Endothelial cell of umbilical vein (primary cell): ENCODE data around the gene UNC119. TPM values are rescaled to one million over a fixed set of nuclear protein-coding genes. Genes with fewer than 3 reads are reported as not detected.
A peak's percentile ranks its signal among the peaks of the same experiment; 100 is the strongest.

Experiments
- BruUV-seq: library from RNA; stranded (reverse); fragments of 400-500 nt; replicated peaks from 2 replicates; lab custom pipeline; 2021; lab: Mats Ljungman, UMichigan
- CTCF ChIA-PET: fragments of 300-600, 350-600 bp; sonication (Branson Sonifier 250); formaldehyde crosslinking; loops from one replicate; lab custom pipeline; 2021; ENCODE audit warnings: antibody characterized with exemption, inconsistent platforms; lab: Charles Lee
- POLR2A ChIA-PET: fragments of 300-600, 350-600 bp; sonication (Branson Sonifier 250); formaldehyde crosslinking; loops from one replicate; lab custom pipeline; 2021; ENCODE audit warnings: antibody characterized with exemption, inconsistent platforms; lab: Charles Lee
- DNase-seq: peaks from one replicate; pipeline ENCODE4 v3.0.0-alpha.2; 2011; ENCODE audit warnings: low read depth, low spot score
- FAIRE-seq: peaks from 2 replicates; lab custom pipeline; 2011; peaks lifted over from hg19 to GRCh38; lab: Jason Lieb, UNC
- H2AFZ ChIP-seq: 2 replicates; pipeline ENCODE4 v1.6.0; 2012; ENCODE audit warnings: low read depth, low read length, control low read depth, inconsistent platforms
- H3K27ac ChIP-seq: 2 replicates; pipeline ENCODE4 v1.5.1; 2011; ENCODE audit warnings: low read depth, mild to moderate bottlenecking, control low read depth, low read length, moderate library complexity; ENCODE audit not compliant: insufficient read depth
- H3K27me3 ChIP-seq, 2 experiments: 2 replicates each; pipeline versions ENCODE4 v1.6.0 to v1.6.1; 2011; ENCODE audit warnings: low read length in 2 of 2, mixed read lengths in 1 of 2; ENCODE audit not compliant: control insufficient read depth in 2 of 2, insufficient read depth in 2 of 2
- H3K36me3 ChIP-seq, 2 experiments: 2 replicates in 1 of 2; 3 replicates in 1 of 2; pipeline ENCODE4 v1.5.1; 2011; ENCODE audit warnings: low read length in 2 of 2, mild to moderate bottlenecking in 1 of 2, moderate library complexity in 1 of 2; ENCODE audit not compliant: control insufficient read depth in 2 of 2, insufficient read depth in 2 of 2; ENCODE audit errors: extremely low read depth in 1 of 2
- H3K4me1 ChIP-seq: 3 replicates; pipeline ENCODE4 v1.5.1; 2011; ENCODE audit warnings: mild to moderate bottlenecking, low read length; ENCODE audit not compliant: control insufficient read depth, insufficient read depth; ENCODE audit errors: extremely low read depth
- H3K4me2 ChIP-seq: 2 replicates; pipeline ENCODE4 v1.6.1; 2011; ENCODE audit warnings: low read length, control low read depth, mixed read lengths; ENCODE audit not compliant: insufficient read depth
- H3K4me3 ChIP-seq, 3 experiments: fragments of 200-600 bp in 1 of 3; sonication (generic), shearing (Covaris generic) in 1 of 3; replicated peaks in 1 of 3; 2 replicates each; pipeline ENCODE4 v1.5.1; 2011 to 2016; ENCODE audit warnings: control low read depth in 3 of 3, low read length in 3 of 3, mild to moderate bottlenecking in 2 of 3, inconsistent platforms in 1 of 3, low read depth in 1 of 3, moderate library complexity in 1 of 3; ENCODE audit not compliant: insufficient read depth in 1 of 3
- H3K79me2 ChIP-seq: 2 replicates; pipeline ENCODE4 v1.6.0; 2012; ENCODE audit warnings: low read length, inconsistent platforms; ENCODE audit not compliant: control insufficient read depth, insufficient read depth
- H3K9ac ChIP-seq: replicated peaks from 2 replicates; pipeline ENCODE3; 2011; ENCODE audit warnings: low read length, control low read depth; ENCODE audit not compliant: insufficient read depth; ENCODE audit errors: extremely low read depth
- H3K9me1 ChIP-seq: replicated peaks from 3 replicates; pipeline ENCODE4 v1.6.0; 2011; ENCODE audit warnings: mild to moderate bottlenecking, low read length; ENCODE audit not compliant: control insufficient read depth, insufficient read depth; ENCODE audit errors: extremely low read depth
- H3K9me3 ChIP-seq: replicated peaks from 2 replicates; pipeline ENCODE4 v1.5.1; 2012; ENCODE audit warnings: low read length, inconsistent platforms; ENCODE audit not compliant: control insufficient read depth, insufficient read depth
- H4K20me1 ChIP-seq: replicated peaks from 2 replicates; pipeline ENCODE3; 2011; ENCODE audit warnings: mild to moderate bottlenecking, low read length; ENCODE audit not compliant: control insufficient read depth, insufficient read depth; ENCODE audit errors: extremely low read depth
- CTCF ChIP-seq, 2 donors: IDR thresholded peaks; 1 replicate in 1 of 2; 2 replicates in 1 of 2; pipeline ENCODE4 v1.5.1; 2011; ENCODE audit warnings: low read length in 2 of 2, mild to moderate bottlenecking in 2 of 2, moderate library complexity in 2 of 2, control low read depth in 1 of 2, inconsistent platforms in 1 of 2, low read depth in 1 of 2; ENCODE audit not compliant: insufficient read depth in 1 of 2; ENCODE audit errors: extremely low read depth in 1 of 2
- EZH2 ChIP-seq: IDR thresholded peaks from 2 replicates; pipeline ENCODE4 v1.6.1; 2012; ENCODE audit warnings: borderline replicate concordance, low read depth, mild to moderate bottlenecking, moderate library complexity, low read length, inconsistent platforms; ENCODE audit not compliant: severe bottlenecking
- FOS ChIP-seq: IDR thresholded peaks from 2 replicates; pipeline ENCODE4 v1.6.1; 2011; ENCODE audit warnings: mild to moderate bottlenecking, low read length, moderate library complexity, borderline replicate concordance; ENCODE audit not compliant: insufficient read depth
- GATA2 ChIP-seq: IDR thresholded peaks from 2 replicates; pipeline ENCODE4 v1.7.0; 2011; ENCODE audit warnings: low read depth, mild to moderate bottlenecking, moderate library complexity, mixed read lengths, low read length; ENCODE audit not compliant: insufficient read length, insufficient read depth
- JUN ChIP-seq: IDR thresholded peaks from 2 replicates; pipeline ENCODE4 v1.6.1; 2011; ENCODE audit warnings: borderline replicate concordance, low read depth; ENCODE audit not compliant: insufficient read length, insufficient read depth
- MAX ChIP-seq: IDR thresholded peaks from 2 replicates; pipeline ENCODE4 v1.6.1; 2011; ENCODE audit not compliant: insufficient read depth, insufficient read length
- MYC ChIP-seq: IDR thresholded peaks from one replicate; pipeline ENCODE4 v1.6.1; 2011; ENCODE audit warnings: mild to moderate bottlenecking, low read depth, low read length
- POLR2A ChIP-seq: IDR thresholded peaks from 2 replicates; pipeline ENCODE4 v1.6.1; 2012; ENCODE audit warnings: low read depth, mild to moderate bottlenecking, control low read depth, low read length
- POLR2AphosphoS5 ChIP-seq: IDR thresholded peaks from 2 replicates; pipeline ENCODE4 v1.6.1; 2012; ENCODE audit warnings: low read depth, mild to moderate bottlenecking, control low read depth, low read length, moderate library complexity; ENCODE audit not compliant: insufficient read depth
- dilution Hi-C: fragments of 300-500 bp; cut with MboI; formaldehyde crosslinking; loops from one replicate; pipeline ENCODE4 v1.15.0; 2019; ENCODE audit warnings: low sequenced_read_pairs; ENCODE audit not compliant: extremely low pct_ligation_motif_present
- intact Hi-C: fragments of 100-400 bp; cut with micrococcal nuclease; formaldehyde crosslinking; loops from one replicate; pipeline ENCODE4 v1.10.0; 2022
- polyA plus RNA-seq, 4 experiments: library from polyadenylated mRNA; depleted of rRNA in 3 of 4; stranded (reverse) in 3 of 4; unstranded in 1 of 4; fragments of >200 nt; gene quantifications; 2 replicates each; pipeline versions ENCODE4 v1.2.1 to v1.2.3, GENCODE V29; 2011 to 2012; ENCODE audit warnings: missing spikeins in 1 of 4
- total RNA-seq: library from RNA; stranded (reverse); gene quantifications from 2 replicates; pipeline ENCODE4 v1.2.3, GENCODE V29; 2021

The UNC119 gene
- total and polyA plus RNA-seq, 2 donors (not counting 3 experiments of a cell fraction or from before 2014, with no cell fraction given), result 26.3 to 67.8 TPM

GRCh38 chr17:28570716-28571360 is 18.4 kb upstream of the UNC119 start:
- peak overlapping the region; percentile 66 for H2AFZ ChIP-seq
- H3K27me3 ChIP-seq, result no peaks in the 10 kb centered on the region
- H3K4me1 ChIP-seq, result peaks cover 10% of the 10 kb centered on the region
- H3K79me2 ChIP-seq, result peaks cover 17% of the 10 kb centered on the region
- peak overlapping the region; percentile 84 for H3K4me2 ChIP-seq
- no peaks in the 10 kb centered on the region for H4K20me1 ChIP-seq
- H3K9me1 ChIP-seq, result no peaks in the 10 kb centered on the region
- dilution Hi-C loops (no loop called here), intact Hi-C loops (loop anchor here (2.0 kb wide), 1 partner anchor 18 kb away; the partner anchor contains the start of gene UNC119)
- H3K4me3 ChIP-seq, result peak overlapping the region; percentile 52 to 73 (median 64)
- no TSS peak for BruUV-seq
- FAIRE-seq, result no peak
- no peaks in the 10 kb centered on the region for H3K9me3 ChIP-seq
- POLR2A ChIA-PET, result interaction anchor here (1.0 kb wide), 1 partner anchor 25 kb away, joined by 5 read pairs; no protein-coding TSS in a partner anchor
- no peaks in the 10 kb centered on the region for H3K36me3 ChIP-seq
- H3K27ac ChIP-seq, result peak overlapping the region; percentile 15
- TF ChIP-seq MAX (no peak), CTCF (IDR thresholded peaks at IDR 0.05; ENCODE audit: extremely low read depth in 1 of 2, insufficient read depth in 1 of 2, low read depth in 1 of 2, low read length in 2 of 2) (no peak), GATA2 (no peak), FOS (no peak), MYC (no peak), JUN (no peak), POLR2A (no peak), POLR2AphosphoS5 (no peak), EZH2 (no peak)
- CTCF ChIA-PET, result interaction anchor here (1.0 to 1.8 kb wide), 11 partner anchors 10 to 76 kb away, joined by 3 to 9 read pairs (median 3); no protein-coding TSS in a partner anchor
- peak overlapping the region; percentile 62 for H3K9ac ChIP-seq
- DNase-seq, result peak; percentile 37
